Type B pancreatic cell (in vitro differentiated cells): ENCODE results near the gene STK26. TPM values are rescaled to one million over a fixed set of nuclear protein-coding genes. Genes with fewer than 3 reads are reported as not detected.
"Not testable (repeated sequence)": the region's sequence is repeated elsewhere in the genome, so short reads cannot be mapped to it uniquely, and the experiment has no call there.

Experiments used
- DNase-seq: peaks from one replicate; pipeline ENCODE4 v3.0.0; 2021; ENCODE audit warnings: mixed read lengths; ENCODE audit not compliant: unreplicated experiment; ENCODE audit errors: extremely low spot score
- H3K27ac Mint-ChIP-seq: 2 replicates; pipeline ENCODE4 v1.8.0; 2021; ENCODE audit warnings: mild to moderate bottlenecking, mixed read lengths
- H3K27me3 Mint-ChIP-seq: 2 replicates; pipeline ENCODE4 v1.8.0; 2021; ENCODE audit warnings: mixed read lengths
- H3K36me3 Mint-ChIP-seq: 2 replicates; pipeline ENCODE4 v1.8.0; 2021; ENCODE audit warnings: mixed read lengths
- H3K4me1 Mint-ChIP-seq: one replicate; pipeline ENCODE4 v1.8.0; 2021; ENCODE audit warnings: mixed read lengths; ENCODE audit not compliant: unreplicated experiment
- H3K4me3 Mint-ChIP-seq: 2 replicates; pipeline ENCODE4 v1.8.0; 2021; ENCODE audit warnings: mild to moderate bottlenecking, mixed read lengths
- H3K9me3 Mint-ChIP-seq: 2 replicates; pipeline ENCODE4 v1.8.0; 2021; ENCODE audit warnings: mixed read lengths
- CTCF ChIP-seq: fragments of 200-600 bp; sonication (generic); conservative IDR thresholded peaks from 2 replicates; pipeline ENCODE4 v1.5.0; 2021; ENCODE audit warnings: antibody characterized with exemption, mild to moderate bottlenecking
- total RNA-seq: library from RNA; stranded (reverse); gene quantifications from 2 replicates; pipeline ENCODE4 v1.2.1, GENCODE V29; 2021; ENCODE audit warnings: low replicate concordance

STK26 gene
- total RNA-seq, 1 donor from 2014 or later = 64.3 TPM

DNA sequence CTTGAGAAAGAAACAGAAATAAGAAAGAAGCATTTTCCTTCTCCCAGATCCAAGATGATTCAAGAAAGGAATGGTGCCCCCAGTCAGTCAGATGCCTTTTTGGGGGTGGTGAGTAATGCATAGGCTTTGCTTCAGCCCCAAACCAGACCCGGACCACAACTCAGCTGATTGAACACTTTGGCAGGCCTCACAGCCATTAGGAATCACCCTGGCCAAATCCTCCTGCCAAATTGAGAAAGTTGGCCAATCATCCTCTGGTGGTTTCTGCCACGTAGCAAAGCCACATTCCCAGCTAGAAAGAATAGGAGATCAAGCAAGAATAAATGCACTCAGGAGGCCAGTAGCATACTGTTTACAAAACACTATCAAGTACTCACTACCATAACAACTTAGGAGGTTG, 71.1 kb downstream of the STK26 start:
- no peak overlapping the region for H3K27ac Mint-ChIP-seq
- no peak overlapping the region for H3K4me3 Mint-ChIP-seq
- H3K4me1 Mint-ChIP-seq = peaks cover 20% of the 10 kb centered on the region
- no peaks in the 10 kb centered on the region for H3K9me3 Mint-ChIP-seq
- H3K36me3 Mint-ChIP-seq = no peaks in the 10 kb centered on the region
- TF ChIP-seq CTCF = no peak
- H3K27me3 Mint-ChIP-seq = no peaks in the 10 kb centered on the region
- DNase-seq = no peak

GRCh38 chrX:132098704-132099103, 75.6 kb downstream of the STK26 start:
- not testable (repeated sequence) for H3K36me3 Mint-ChIP-seq, DNase-seq, H3K27ac Mint-ChIP-seq, H3K27me3 Mint-ChIP-seq, H3K9me3 Mint-ChIP-seq, H3K4me1 Mint-ChIP-seq, H3K4me3 Mint-ChIP-seq

DNA sequence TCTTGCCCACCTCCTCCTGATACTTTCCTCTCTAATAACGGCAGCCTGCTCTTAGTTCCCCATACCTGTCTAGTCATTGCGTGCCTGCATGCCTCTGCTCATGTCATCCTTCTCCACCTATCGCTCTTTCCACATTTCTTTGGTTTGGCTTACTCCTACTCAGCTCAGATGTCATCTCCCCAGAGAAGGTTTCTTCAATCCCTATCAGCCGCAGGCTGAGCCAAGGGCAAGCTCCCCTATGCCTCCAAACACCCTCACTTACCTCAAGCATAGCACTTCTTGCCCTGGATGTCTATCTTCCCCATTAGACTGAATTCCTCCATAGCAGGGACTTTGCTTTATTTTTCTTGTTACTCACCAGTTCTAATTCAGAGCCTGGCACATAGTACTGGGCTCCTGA, 78.1 kb downstream of the STK26 start:
- no peaks in the 10 kb centered on the region for H3K27me3 Mint-ChIP-seq
- no peaks in the 10 kb centered on the region for H3K36me3 Mint-ChIP-seq
- no peak for TF ChIP-seq CTCF
- peaks cover 8% of the 10 kb centered on the region for H3K4me1 Mint-ChIP-seq
- H3K9me3 Mint-ChIP-seq = no peaks in the 10 kb centered on the region
- no peak overlapping the region for H3K4me3 Mint-ChIP-seq
- H3K27ac Mint-ChIP-seq = no peak overlapping the region
- no peak for DNase-seq

GRCh38 chrX:132101799-132102198, 78.7 kb downstream of the STK26 start:
- no peaks in the 10 kb centered on the region for H3K9me3 Mint-ChIP-seq
- no peak for TF ChIP-seq CTCF
- no peaks in the 10 kb centered on the region for H3K36me3 Mint-ChIP-seq

GRCh38 chrX:132107291-132107690, 84.2 kb downstream of the STK26 start:
- Mint-ChIP-seq H3K4me1 (peaks cover 6% of the 10 kb centered on the region), H3K9me3 (no peaks in the 10 kb centered on the region), H3K27ac (no peak overlapping the region), H3K36me3 (no peaks in the 10 kb centered on the region), H3K4me3 (no peak overlapping the region), H3K27me3 (no peaks in the 10 kb centered on the region)
- no peak for DNase-seq
- TF ChIP-seq CTCF = no peak

More at GRCh38 chrX:132101799-132102198, 78.7 kb downstream of the STK26 start:
- no peak for DNase-seq
- Mint-ChIP-seq H3K27me3 (no peaks in the 10 kb centered on the region), H3K4me3 (no peak overlapping the region), H3K27ac (no peak overlapping the region), H3K4me1 (peaks cover 8% of the 10 kb centered on the region)

DNA sequence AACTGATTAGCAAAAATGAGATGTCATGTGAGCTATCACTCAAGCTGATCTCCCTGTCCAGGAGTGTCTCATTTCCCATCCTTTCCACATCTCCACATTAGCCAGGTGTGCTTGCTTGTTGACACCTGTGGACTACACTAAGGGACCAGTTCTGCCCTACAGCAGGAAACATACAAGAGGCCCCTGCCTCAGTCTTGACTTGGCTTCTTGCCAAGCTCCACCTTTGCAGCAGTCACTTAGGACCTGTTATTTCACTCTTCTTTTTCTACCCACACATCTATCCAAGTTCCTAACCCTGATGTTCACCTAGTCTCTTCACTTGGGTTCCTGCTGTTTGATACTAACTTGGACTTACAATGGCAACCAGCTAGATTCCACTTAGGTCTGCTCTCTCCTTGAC, 91.5 kb downstream of the STK26 start:
- Mint-ChIP-seq H3K4me3 (no peak overlapping the region), H3K9me3 (no peaks in the 10 kb centered on the region), H3K27ac (no peak overlapping the region), H3K4me1 (peaks cover 50% of the 10 kb centered on the region), H3K36me3 (peaks cover 5% of the 10 kb centered on the region), H3K27me3 (no peaks in the 10 kb centered on the region)
- no peak for TF ChIP-seq CTCF
- no peak for DNase-seq
